Measurements from ENCODE around the gene RALA. TPM values are rescaled to one million over a fixed set of nuclear protein-coding genes. Genes with fewer than 3 reads are reported as not detected.
A peak's percentile ranks its signal among the peaks of the same experiment; 100 is the strongest.

RALA gene
- total and polyA plus RNA-seq, 2 of the 13 experiments (the other 11 are each of a cell fraction or from before 2014, with no cell fraction given) = 11.8 to 19.5 TPM

- no peak for TF ChIP-seq CREBL2 (CRISPR knock-in tag; IDR thresholded peaks at IDR 0.05; ENCODE audit: borderline replicate concordance)
- 0 out of 2 replicates have a peak, but pooled peaks have one; percentile 44 for TF ChIP-seq YEATS2 (CRISPR knock-in tag; IDR thresholded peaks at IDR 0.05; ENCODE audit: borderline replicate concordance)
- TF ChIP-seq GATAD2A (CRISPR knock-in tag; IDR thresholded peaks at IDR 0.05) = peak; percentile 71
- no peak for TF ChIP-seq SOX13 (IDR thresholded peaks at IDR 0.05)
- TF ChIP-seq SOX13 (CRISPR knock-in tag; conservative IDR thresholded peaks at IDR 0.05 in 1 of 2, IDR thresholded peaks at IDR 0.05 in 1 of 2) = peak in 1 of 2 experiments; percentile 32; a peak in 1 of 4 replicates
- TF ChIP-seq THAP7 (CRISPR knock-in tag; IDR thresholded peaks at IDR 0.05) = no peak
- 0 out of 2 replicates have a peak, but pooled peaks have one; percentile 35 for TF ChIP-seq MIER2 (CRISPR knock-in tag; IDR thresholded peaks at IDR 0.05)
- TF ChIP-seq FOXA1 (IDR thresholded peaks at IDR 0.05) = no peak
- 0 out of 2 replicates have a peak, but pooled peaks have one; percentile 37 for TF ChIP-seq FOXA1 (CRISPR knock-in tag; IDR thresholded peaks at IDR 0.05)
- peak; percentile 48; the same call in 1 of the 2 replicates for TF ChIP-seq KMT2B (CRISPR knock-in tag; IDR thresholded peaks at IDR 0.05)
- TF ChIP-seq GABPB1 (CRISPR knock-in tag; IDR thresholded peaks at IDR 0.05) = 0 out of 2 replicates have a peak, but pooled peaks have one; percentile 9
- TF ChIP-seq PITX1 (CRISPR knock-in tag; IDR thresholded peaks at IDR 0.05) = 0 out of 2 replicates have a peak, but pooled peaks have one; percentile 19
- peak; percentile 70 for TF ChIP-seq SAP130 (CRISPR knock-in tag; IDR thresholded peaks at IDR 0.05; ENCODE audit: low read depth)
- peak; percentile 36; the same call in 1 of the 2 replicates for TF ChIP-seq ZSCAN9 (CRISPR knock-in tag; IDR thresholded peaks at IDR 0.05; ENCODE audit: borderline replicate concordance)
- peak; percentile 68; the same call in 1 of the 2 replicates for TF ChIP-seq MEF2D (CRISPR knock-in tag; IDR thresholded peaks at IDR 0.05)
- TF ChIP-seq HOMEZ (CRISPR knock-in tag; IDR thresholded peaks at IDR 0.05; ENCODE audit: low read depth) = peak; percentile 56; the same call in 1 of the 2 replicates
- TF ChIP-seq MYC (CRISPR knock-in tag; IDR thresholded peaks at IDR 0.05; ENCODE audit: borderline replicate concordance) = peak; percentile 92
- TF ChIP-seq ZNF703 (CRISPR knock-in tag; IDR thresholded peaks at IDR 0.05; ENCODE audit: borderline replicate concordance) = no peak
- peak; percentile 70 for TF ChIP-seq ERF (CRISPR knock-in tag; IDR thresholded peaks at IDR 0.05)
- no peak for TF ChIP-seq ZNF224 (CRISPR knock-in tag; IDR thresholded peaks at IDR 0.05)
- peak; percentile 35; the same call in 1 of the 2 replicates for TF ChIP-seq ELF3 (CRISPR knock-in tag; IDR thresholded peaks at IDR 0.05)
- 0 out of 2 replicates have a peak, but pooled peaks have one; percentile 15 for TF ChIP-seq ZMYM3 (CRISPR knock-in tag; IDR thresholded peaks at IDR 0.05)
- no peak for TF ChIP-seq MAF1 (CRISPR knock-in tag; IDR thresholded peaks at IDR 0.05; ENCODE audit: borderline replicate concordance)
- peak; percentile 80; the same call in 1 of the 2 replicates for TF ChIP-seq ZNF792 (CRISPR knock-in tag; IDR thresholded peaks at IDR 0.05)
- 0 out of 2 replicates have a peak, but pooled peaks have one; percentile 40 for TF ChIP-seq ZBTB25 (CRISPR knock-in tag; IDR thresholded peaks at IDR 0.05)
- TF ChIP-seq NR2F6 (IDR thresholded peaks at IDR 0.05) = no peak
- TF ChIP-seq NR2F6 (CRISPR knock-in tag; IDR thresholded peaks at IDR 0.05) = peak; percentile 55; the same call in 1 of the 2 replicates
- TF ChIP-seq MNT (IDR thresholded peaks at IDR 0.05) = peak; percentile 95
These were observed 43.1 kb upstream of the RALA start (continued) for GRCh38 chr7:39580149-39580874.
